Measurements from ENCODE around the gene SPATA25. TPM values are rescaled to one million over a fixed set of nuclear protein-coding genes. Genes with fewer than 3 reads are reported as not detected.
"Not testable (repeated sequence)": the region's sequence is repeated elsewhere in the genome, so short reads cannot be mapped to it uniquely, and the experiment has no call there.

Gene SPATA25
- total RNA-seq, 2 experiments from 2014 or later, result 0.90 to 1.0 TPM

DNA sequence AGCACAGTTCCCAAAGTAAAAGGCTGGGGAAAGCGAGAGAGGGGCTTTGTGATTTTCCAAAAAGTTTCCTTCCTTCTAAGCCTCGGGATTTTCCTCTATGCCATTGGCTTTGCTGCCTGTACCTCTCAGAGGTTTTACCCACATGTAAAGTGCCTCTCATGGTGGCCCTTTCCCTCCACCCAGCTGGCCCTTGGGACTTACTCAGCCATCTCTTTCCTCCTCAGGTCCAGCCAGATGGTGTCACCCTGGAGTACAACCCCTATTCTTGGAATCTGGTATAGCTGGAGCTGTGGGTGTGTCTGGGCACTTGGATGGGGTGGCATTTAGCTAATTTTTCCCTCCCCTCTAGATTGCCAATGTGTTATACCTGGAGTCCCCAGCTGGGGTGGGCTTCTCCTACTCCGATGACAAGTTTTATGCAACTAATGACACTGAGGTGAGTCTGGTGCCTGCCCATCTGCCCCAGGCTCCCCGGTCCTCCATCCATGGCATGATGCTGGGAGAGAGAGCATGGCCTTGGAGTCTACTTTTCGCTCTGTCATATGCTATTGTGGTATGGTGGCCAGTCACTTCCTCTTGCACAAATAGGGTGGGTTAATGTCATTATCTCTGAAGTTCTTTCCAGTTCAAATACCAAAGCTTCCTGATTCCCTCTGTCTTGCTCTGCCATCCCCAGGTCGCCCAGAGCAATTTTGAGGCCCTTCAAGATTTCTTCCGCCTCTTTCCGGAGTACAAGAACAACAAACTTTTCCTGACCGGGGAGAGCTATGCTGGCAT is 4.8 kb upstream of the SPATA25 start:
- peaks cover 35% of the 10 kb centered on the region for H3K4me1 Mint-ChIP-seq
- no peaks in the 10 kb centered on the region for H3K27me3 Mint-ChIP-seq
- H3K27ac Mint-ChIP-seq, result peak overlapping the region; percentile 75
- peaks cover 11% of the 10 kb centered on the region for H3K36me3 Mint-ChIP-seq
- H3K4me3 Mint-ChIP-seq, result peak overlapping the region; percentile 88
- DNase-seq, result no peak
- no peaks in the 10 kb centered on the region for H3K9me3 Mint-ChIP-seq

DNA sequence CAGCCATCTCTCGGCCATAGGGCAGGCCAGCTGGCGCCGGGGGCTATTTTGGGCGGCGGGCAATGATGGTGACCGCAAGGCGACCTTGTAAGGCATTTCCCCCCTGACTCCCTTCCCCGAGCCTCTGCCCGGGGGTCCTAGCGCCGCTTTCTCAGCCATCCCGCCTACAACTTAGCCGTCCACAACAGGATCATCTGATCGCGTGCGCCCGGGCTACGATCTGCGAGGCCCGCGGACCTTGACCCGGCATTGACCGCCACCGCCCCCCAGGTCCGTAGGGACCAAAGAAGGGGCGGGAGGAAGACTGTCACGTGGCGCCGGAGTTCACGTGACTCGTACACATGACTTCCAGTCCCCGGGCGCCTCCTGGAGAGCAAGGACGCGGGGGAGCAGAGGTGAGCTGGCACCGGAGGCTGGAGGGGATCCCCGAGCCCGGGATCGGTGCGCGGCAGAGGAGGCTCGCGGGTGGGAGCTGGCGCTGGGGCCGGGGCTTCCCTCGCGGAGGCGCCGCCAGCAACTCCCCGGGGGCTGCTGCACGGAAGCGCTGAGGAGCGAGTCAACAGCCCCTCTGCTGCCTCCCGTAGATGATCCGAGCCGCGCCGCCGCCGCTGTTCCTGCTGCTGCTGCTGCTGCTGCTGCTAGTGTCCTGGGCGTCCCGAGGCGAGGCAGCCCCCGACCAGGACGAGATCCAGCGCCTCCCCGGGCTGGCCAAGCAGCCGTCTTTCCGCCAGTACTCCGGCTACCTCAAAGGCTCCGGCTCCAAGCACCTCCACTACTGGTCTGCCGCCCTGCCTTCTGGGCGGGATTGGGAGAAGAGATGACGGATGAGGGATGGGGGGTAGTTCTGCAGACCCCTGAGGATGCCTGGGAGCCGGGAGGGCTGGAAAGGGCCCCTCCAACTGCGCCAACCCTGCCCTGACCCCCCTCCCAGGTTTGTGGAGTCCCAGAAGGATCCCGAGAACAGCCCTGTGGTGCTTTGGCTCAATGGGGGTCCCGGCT is 3.9 kb upstream of the SPATA25 start, which contains the start of the genes CTSA and NEURL2:
TSS of gene CTSA (plus strand) at position 351 of the 999 bp plus-strand sequence. CDS start at position 585, 234 bp downstream.
TSS of gene NEURL2 (minus strand) at position 224 of the 999 bp plus-strand sequence. CDS start at position 7, 217 bp downstream.
- H3K4me3 Mint-ChIP-seq, result peak within 1 kb of the TSS; percentile 88
- H3K27me3 Mint-ChIP-seq, result no peaks in the 10 kb centered on the region
- DNase-seq, result peak; percentile 87
- H3K9me3 Mint-ChIP-seq, result no peaks in the 10 kb centered on the region
- peak within 1 kb of the TSS; percentile 90 for H3K27ac Mint-ChIP-seq
- peaks cover 38% of the 10 kb centered on the region for H3K4me1 Mint-ChIP-seq
- peaks cover 10% of the 10 kb centered on the region for H3K36me3 Mint-ChIP-seq

DNA sequence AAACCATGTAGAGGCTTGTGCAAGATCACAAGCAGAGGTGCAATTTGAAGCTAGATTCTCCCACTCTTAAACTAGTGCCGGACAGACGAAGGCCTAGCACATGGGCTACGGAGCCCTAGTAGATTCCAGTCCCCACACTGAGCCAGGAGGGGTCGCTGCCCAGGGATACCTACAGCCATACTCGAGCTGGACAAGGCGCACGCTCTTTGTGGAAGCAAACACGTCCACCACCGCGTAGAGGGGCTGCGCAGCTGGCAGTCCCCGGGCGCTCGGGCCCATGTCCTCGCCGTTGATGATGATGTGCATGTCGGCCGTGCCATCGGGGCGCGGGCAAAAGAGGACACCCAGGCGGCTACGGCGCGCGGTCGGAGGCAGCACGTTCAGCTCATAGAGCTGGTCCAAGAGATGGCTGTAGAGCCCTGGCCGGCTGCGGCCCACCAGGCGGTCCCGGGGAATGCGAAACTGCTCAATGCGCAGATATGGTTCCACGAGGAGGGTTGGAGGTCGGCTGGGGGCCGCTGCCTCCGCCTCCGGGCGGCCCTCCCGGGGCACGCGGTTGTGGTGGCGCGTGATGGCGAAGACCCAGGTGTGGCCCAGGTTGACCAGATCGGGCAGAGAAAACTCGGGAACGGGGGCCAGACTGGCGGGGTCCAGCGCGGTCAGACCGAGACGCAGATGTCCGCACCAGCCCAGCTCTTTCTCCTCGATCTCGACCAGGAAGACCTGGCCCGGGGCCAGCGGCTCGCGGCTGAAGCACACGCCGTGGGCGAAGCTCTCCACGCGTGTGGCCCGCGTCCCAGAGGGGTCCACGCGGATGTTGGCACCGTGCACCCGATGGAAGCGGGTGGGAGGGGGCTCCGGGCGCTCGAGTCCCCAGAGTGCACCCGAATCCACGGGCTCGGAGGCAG is 2.9 kb upstream of the SPATA25 start:
- H3K9me3 Mint-ChIP-seq, result no peaks in the 10 kb centered on the region

DNA sequence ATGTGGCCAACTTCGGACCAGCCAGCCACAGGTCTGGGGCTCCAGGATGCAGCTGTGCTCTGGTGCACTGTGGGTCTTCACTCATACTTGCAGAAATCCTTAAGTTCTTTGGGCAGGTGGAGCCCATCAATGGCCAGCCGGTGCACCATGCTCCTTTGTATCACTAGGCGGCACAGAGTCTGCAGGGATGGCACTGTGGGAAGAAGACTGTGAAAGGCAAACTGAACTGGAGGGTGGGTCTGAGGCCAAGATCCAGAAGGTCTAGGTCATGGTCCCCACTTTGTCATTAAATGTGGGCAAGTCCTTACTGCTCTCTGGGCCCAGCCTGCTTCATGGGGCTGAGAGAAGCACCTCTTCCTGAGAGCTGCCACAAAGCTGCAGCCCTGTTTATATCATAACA is 1.3 kb upstream of the SPATA25 start:
- Mint-ChIP-seq H3K27ac (no peak overlapping the region), H3K4me3 (no peak overlapping the region), H3K27me3 (no peaks in the 10 kb centered on the region), H3K36me3 (peaks cover 8% of the 10 kb centered on the region), H3K4me1 (peaks cover 51% of the 10 kb centered on the region), H3K9me3 (no peaks in the 10 kb centered on the region)
- DNase-seq, result no peak

More for the DNA sequence above, 2.9 kb upstream of the SPATA25 start:
- DNase-seq, result peak; percentile 59
- H3K4me1 Mint-ChIP-seq, result peaks cover 46% of the 10 kb centered on the region
- peak overlapping the region; percentile 88 for H3K4me3 Mint-ChIP-seq
- H3K27ac Mint-ChIP-seq, result peak overlapping the region; percentile 90
- peaks cover 10% of the 10 kb centered on the region for H3K36me3 Mint-ChIP-seq
- no peaks in the 10 kb centered on the region for H3K27me3 Mint-ChIP-seq

DNA sequence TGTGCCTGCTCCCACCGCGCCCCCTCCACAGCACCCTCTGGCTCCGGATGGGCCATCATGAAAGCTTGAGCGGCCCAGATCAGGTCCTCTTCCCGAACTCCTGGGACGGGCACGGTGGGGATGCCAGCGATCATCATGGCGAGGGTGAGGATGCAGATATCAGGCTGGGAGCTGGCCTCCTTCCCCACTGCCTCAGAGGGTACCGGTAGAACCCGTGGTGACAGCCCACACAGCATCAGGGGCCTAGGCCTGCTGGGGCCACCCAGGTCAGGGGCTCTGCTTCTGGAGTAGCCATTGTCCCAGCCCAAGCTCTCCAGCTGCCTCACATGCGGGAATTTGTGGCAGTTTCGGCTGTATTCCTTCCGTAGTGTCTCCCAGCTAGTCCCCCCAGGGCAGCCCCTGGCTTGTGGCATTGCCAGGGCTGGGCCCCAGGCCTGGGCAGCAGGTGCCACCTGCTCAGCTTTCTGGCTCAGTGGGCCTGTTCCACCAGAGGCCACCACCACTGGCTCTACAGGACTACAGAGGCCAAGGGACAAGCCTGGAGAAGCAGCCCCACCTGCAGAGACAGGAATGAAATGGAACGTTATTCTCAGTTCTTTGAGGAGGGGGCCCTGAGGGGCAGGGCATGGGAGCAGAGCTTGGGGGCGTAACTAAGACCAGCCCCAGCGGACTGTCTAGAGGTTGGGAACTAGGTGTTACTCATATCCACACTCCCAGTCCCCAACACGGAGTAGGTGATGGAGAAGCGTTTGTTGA is 654 bp downstream of the SPATA25 start:
- H3K27me3 Mint-ChIP-seq, result no peaks in the 10 kb centered on the region
- DNase-seq, result no peak
- H3K36me3 Mint-ChIP-seq, result peaks cover 17% of the 10 kb centered on the region
- H3K4me1 Mint-ChIP-seq, result peaks cover 55% of the 10 kb centered on the region
- no peaks in the 10 kb centered on the region for H3K9me3 Mint-ChIP-seq
- H3K27ac Mint-ChIP-seq, result no peak overlapping the region
- H3K4me3 Mint-ChIP-seq, result no peak overlapping the region

DNA sequence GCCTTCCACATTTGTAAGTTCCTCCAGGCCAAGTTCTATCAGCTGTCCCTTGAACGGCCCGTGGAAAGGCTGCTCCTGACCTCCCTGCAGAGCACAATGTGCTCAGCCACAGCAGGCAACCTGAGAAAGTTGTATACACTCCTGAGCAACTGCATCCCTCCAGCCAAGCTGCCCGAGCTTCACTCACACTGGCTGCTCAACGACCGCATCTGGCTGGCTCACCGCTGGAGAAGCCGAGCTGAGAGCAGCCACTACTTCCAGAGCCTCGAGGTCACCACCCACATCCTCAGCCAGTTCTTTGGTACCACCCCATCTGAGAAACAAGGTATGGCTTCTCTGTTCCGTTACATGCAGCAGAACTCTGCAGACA is 4.3 kb downstream of the SPATA25 start:
- no peaks in the 10 kb centered on the region for H3K9me3 Mint-ChIP-seq
- no peak for DNase-seq
- H3K27me3 Mint-ChIP-seq, result no peaks in the 10 kb centered on the region
- peak overlapping the region; percentile 8 for H3K4me3 Mint-ChIP-seq
- H3K36me3 Mint-ChIP-seq, result peaks cover 21% of the 10 kb centered on the region
- H3K4me1 Mint-ChIP-seq, result peaks cover 44% of the 10 kb centered on the region
- H3K27ac Mint-ChIP-seq, result peak overlapping the region; percentile 60

DNA sequence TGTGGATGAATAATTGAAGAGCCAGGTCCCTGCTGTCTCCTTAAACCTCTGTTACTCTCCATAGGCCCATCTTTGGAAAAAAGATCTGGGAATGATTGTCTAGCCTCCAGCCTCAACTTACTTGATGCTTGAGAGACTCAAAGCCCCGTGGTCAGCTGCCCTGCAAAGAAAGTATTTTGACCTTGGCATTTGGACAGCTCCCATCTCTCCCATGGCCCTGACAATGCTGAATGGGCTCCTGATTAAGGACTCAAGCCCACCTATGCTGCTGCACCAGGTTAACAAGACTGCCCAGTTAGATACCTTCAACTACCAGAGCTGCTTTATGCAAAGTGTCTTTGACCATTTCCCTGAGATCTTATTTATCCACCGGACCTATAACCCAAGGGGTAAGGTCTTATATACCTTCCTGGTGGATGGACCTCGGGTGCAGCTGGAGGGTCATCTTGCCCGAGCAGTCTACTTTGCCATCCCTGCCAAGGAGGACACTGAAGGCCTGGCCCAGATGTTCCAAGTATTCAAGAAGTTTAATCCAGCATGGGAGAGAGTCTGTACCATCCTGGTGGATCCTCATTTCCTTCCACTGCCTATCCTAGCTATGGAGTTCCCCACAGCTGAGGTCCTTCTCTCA is 4.8 kb downstream of the SPATA25 start:
- peak overlapping the region; percentile 60 for H3K27ac Mint-ChIP-seq
- H3K27me3 Mint-ChIP-seq, result no peaks in the 10 kb centered on the region
- no peaks in the 10 kb centered on the region for H3K9me3 Mint-ChIP-seq
- H3K4me1 Mint-ChIP-seq, result peaks cover 44% of the 10 kb centered on the region
- H3K4me3 Mint-ChIP-seq, result peak overlapping the region; percentile 54
- peaks cover 21% of the 10 kb centered on the region for H3K36me3 Mint-ChIP-seq
- DNase-seq, result no peak

DNA sequence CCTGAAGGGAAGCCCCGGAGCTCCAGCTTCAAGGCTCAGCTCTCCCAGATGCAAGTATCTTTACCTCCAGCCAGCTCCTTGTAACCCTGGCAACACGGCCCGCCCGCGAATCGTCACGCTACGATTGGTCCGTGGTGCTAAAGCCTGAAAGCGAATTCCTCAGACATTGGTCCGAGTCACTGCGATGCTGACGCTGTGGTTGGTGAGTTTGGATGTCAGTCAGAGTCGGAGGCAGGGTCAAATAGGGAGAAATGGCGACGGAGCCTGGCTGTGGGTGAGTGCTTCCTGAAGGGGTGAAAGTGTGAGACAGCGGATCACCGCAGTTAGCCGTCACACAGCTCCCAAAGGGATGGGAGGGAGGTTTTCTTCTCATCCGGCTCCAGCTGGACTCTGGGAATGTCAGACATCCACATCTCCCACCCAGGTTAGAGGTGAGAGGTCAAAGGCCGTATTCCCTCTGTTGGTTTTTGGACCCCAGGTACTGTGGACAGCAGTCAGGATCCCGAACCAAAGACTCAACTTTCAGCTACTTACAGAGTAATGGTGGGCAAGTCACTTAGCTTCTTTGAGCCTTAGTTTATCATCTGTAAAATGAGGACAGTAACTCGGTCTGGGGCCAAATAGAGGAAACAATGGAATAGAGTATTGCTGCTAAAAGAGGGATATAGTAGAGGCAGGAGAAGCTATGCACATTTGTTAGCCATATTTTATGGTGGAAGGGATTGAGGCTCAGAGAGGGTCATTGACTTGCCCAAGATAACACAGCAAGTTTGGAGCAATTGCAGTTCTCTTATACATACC is 6.2 kb downstream of the SPATA25 start, which contains the start of gene ZSWIM1:
TSS of gene ZSWIM1 (plus strand) at position 240 of the 801 bp plus-strand sequence. CDS start 1,366 bp downstream, outside the sequence.
- Mint-ChIP-seq H3K4me3 (peak within 1 kb of the TSS; percentile 94), H3K27me3 (no peaks in the 10 kb centered on the region), H3K4me1 (peaks cover 40% of the 10 kb centered on the region), H3K9me3 (no peaks in the 10 kb centered on the region), H3K36me3 (peaks cover 21% of the 10 kb centered on the region), H3K27ac (peak within 1 kb of the TSS; percentile 94)
- DNase-seq, result peak; percentile 97

DNA sequence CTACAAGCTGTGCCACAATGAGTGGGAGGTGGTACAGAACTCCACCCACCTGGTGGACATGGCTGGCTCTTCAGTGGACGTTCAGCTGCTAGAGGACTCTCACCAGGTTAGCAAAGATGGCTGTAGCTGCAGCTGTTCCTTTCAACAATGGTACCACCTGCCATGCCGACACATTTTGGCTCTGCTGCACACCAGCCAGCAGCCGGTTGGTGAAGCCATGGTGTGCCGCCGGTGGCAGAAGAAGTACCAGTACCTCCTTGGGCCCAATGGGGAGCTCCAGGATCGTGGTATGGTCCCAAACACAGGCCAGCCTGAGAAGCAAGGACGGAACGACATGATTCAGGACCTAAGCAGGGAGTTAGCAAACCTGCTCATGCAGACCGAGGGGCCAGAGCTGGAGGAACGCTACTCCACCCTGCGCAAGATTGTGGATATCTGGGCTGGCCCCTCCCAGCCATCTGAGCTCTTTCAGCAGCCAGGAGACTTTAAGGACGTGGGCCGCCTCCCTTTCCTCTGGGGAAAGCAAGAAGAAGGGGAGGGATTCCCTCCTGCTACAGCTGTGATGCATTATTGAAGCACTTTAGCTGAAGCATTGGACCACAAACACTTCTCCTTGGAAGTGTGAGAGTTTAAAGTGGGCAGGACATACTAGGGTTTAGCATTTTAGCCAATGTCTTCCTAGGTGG is 9.2 kb downstream of the SPATA25 start:
- Mint-ChIP-seq H3K36me3 (peaks cover 13% of the 10 kb centered on the region), H3K4me1 (peaks cover 18% of the 10 kb centered on the region), H3K27me3 (no peaks in the 10 kb centered on the region), H3K9me3 (no peaks in the 10 kb centered on the region), H3K27ac (no peak overlapping the region), H3K4me3 (no peak overlapping the region)
- DNase-seq, result no peak

DNA sequence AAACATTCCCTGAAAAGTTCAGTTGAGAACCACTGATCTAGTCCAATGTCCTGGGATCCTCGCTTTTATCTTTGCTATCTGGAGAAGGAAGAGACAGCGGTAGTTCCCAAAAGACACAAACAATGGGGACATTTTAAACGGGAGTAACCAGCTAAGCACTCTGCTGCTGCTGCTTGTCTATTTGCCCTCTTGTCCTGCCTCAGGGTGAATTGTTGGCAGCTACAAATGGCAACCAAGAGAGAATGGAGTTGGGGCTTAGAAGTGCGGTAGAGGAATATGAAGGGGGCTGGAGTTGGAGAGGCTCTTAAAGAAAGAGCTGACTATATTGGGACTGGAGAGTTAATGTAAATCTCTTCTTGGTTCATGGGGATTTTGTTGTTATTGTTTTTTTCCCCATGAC is 12.8 kb downstream of the SPATA25 start:
- no peaks in the 10 kb centered on the region for H3K4me1 Mint-ChIP-seq
- no peaks in the 10 kb centered on the region for H3K27me3 Mint-ChIP-seq
- H3K27ac Mint-ChIP-seq, result no peak overlapping the region
- H3K4me3 Mint-ChIP-seq, result no peak overlapping the region
- no peaks in the 10 kb centered on the region for H3K9me3 Mint-ChIP-seq
- H3K36me3 Mint-ChIP-seq, result no peaks in the 10 kb centered on the region
- DNase-seq, result no peak

DNA sequence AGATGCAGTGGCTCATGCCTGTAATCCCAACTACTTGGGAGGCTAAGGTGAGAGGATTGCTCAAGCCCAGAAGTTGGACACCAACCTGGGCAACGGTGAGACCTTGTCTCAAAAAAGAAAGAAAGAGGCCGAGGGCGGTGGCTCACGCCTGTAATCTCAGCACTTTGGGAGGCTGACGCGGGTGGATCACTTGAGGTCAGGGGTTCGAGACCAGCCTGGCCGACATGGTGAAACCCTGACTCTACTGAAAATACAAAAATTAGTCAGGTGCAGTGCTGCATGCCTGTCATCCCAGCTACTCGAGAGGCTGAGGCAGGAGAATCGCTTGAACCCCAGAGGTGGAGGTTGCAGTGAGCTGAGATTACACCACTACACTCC is 13.3 kb downstream of the SPATA25 start:
- H3K4me1 Mint-ChIP-seq, H3K9me3 Mint-ChIP-seq, H3K27ac Mint-ChIP-seq, H3K27me3 Mint-ChIP-seq, H3K36me3 Mint-ChIP-seq, H3K4me3 Mint-ChIP-seq, DNase-seq: not testable (repeated sequence)

DNA sequence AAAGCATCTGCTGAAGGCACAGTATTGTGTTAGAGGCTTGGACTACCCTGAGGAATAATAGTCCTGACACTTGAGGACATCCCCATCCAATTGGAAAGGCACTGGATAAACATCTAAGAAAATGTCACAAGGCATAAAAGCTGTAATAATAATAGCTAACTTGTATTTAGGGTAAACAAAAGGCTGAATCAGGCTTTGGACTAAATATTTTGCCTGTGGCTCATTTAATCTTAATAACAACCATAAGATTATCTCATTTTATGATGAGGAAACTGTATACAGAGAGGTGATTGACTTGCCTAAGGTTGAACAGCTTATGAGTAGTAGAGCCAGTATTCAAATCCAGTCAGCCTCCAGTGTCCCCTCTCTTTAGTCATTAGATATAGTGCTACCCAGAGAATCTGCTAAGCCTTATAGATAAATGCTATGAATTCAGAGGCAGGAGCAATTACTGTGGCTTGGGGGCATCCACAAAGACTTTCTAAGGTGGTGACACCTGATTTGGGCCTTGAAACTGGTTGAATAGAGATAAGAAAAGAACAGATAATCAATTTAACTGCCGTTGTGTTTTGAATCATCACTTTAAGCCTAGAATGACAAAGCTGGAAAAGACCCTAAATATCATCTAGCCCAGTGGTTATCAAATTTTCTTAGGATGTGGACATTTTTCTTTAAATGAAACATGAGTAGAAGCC is 13.9 kb downstream of the SPATA25 start:
- Mint-ChIP-seq H3K36me3 (no peaks in the 10 kb centered on the region), H3K27me3 (no peaks in the 10 kb centered on the region), H3K4me1 (no peaks in the 10 kb centered on the region), H3K4me3 (no peak overlapping the region), H3K27ac (no peak overlapping the region), H3K9me3 (no peaks in the 10 kb centered on the region)
- DNase-seq, result no peak

All from activated naive CD8-positive, alpha-beta T cell treated with anti-CD3 and anti-CD28 coated beads for 36 hours (primary cell).